ENCODE measurements around the gene TRDN.
"Not testable (repeated sequence)": the region's sequence is repeated elsewhere in the genome, so short reads cannot be mapped to it uniquely, and the experiment has no call there.

TRDN gene

GRCh38 chr6:123589317-123589716 lies 47.4 kb downstream of the TRDN start:
- Histone ChIP-seq H3K9me3 (ENCODE audit: severe bottlenecking) (no peaks in the 10 kb centered on the region), H3K27ac (ENCODE audit: poor library complexity, severe bottlenecking) (no peak overlapping the region), H3K4me3 (ENCODE audit: severe bottlenecking) (no peak overlapping the region), H3K36me3 (ENCODE audit: low read depth) (no peaks in the 10 kb centered on the region), H3K4me1 (ENCODE audit: insufficient read depth, poor library complexity, severe bottlenecking) (no peaks in the 10 kb centered on the region), H3K27me3 (ENCODE audit: insufficient read depth, poor library complexity, severe bottlenecking) (no peaks in the 10 kb centered on the region)
- no peak for TF ChIP-seq CTCF (IDR thresholded peaks at IDR 0.05; ENCODE audit: poor library complexity, severe bottlenecking)
- DNase-seq (ENCODE audit: low spot score) (no peak), ATAC-seq (ENCODE audit: low read depth) (no peak)

- ATAC-seq (ENCODE audit: low read depth) (no peak), DNase-seq (ENCODE audit: low spot score) (no peak)
- Histone ChIP-seq H3K27ac (ENCODE audit: poor library complexity, severe bottlenecking) (no peak overlapping the region), H3K4me1 (ENCODE audit: insufficient read depth, poor library complexity, severe bottlenecking) (no peaks in the 10 kb centered on the region), H3K4me3 (ENCODE audit: severe bottlenecking) (no peak overlapping the region), H3K27me3 (ENCODE audit: insufficient read depth, poor library complexity, severe bottlenecking) (no peaks in the 10 kb centered on the region), H3K36me3 (ENCODE audit: low read depth) (no peaks in the 10 kb centered on the region), H3K9me3 (ENCODE audit: severe bottlenecking) (no peaks in the 10 kb centered on the region)
- TF ChIP-seq CTCF (IDR thresholded peaks at IDR 0.05; ENCODE audit: poor library complexity, severe bottlenecking), result no peak
These were observed 48.2 kb downstream of the TRDN start for GRCh38 chr6:123588546-123588895.

- Histone ChIP-seq H3K4me3 (ENCODE audit: severe bottlenecking) (no peak overlapping the region), H3K27ac (ENCODE audit: poor library complexity, severe bottlenecking) (no peak overlapping the region), H3K4me1 (ENCODE audit: insufficient read depth, poor library complexity, severe bottlenecking) (no peaks in the 10 kb centered on the region), H3K27me3 (ENCODE audit: insufficient read depth, poor library complexity, severe bottlenecking) (no peaks in the 10 kb centered on the region), H3K36me3 (ENCODE audit: low read depth) (no peaks in the 10 kb centered on the region), H3K9me3 (ENCODE audit: severe bottlenecking) (no peaks in the 10 kb centered on the region)
- DNase-seq (ENCODE audit: low spot score) (no peak), ATAC-seq (ENCODE audit: low read depth) (no peak)
- TF ChIP-seq CTCF (IDR thresholded peaks at IDR 0.05; ENCODE audit: poor library complexity, severe bottlenecking), result no peak
These were observed 48.8 kb downstream of the TRDN start for GRCh38 chr6:123587838-123588545.

- H3K4me1 ChIP-seq (ENCODE audit: insufficient read depth, poor library complexity, severe bottlenecking); H3K9me3 ChIP-seq (ENCODE audit: severe bottlenecking); H3K4me3 ChIP-seq (ENCODE audit: severe bottlenecking): not testable (repeated sequence)
These were observed 49.3 kb downstream of the TRDN start for GRCh38 chr6:123587407-123587806.

GRCh38 chr6:123580331-123580730 lies 56.4 kb downstream of the TRDN start:
- ATAC-seq (ENCODE audit: low read depth) (no peak), DNase-seq (ENCODE audit: low spot score) (no peak)
- Histone ChIP-seq H3K36me3 (ENCODE audit: low read depth) (no peaks in the 10 kb centered on the region), H3K4me3 (ENCODE audit: severe bottlenecking) (no peak overlapping the region), H3K27me3 (ENCODE audit: insufficient read depth, poor library complexity, severe bottlenecking) (no peaks in the 10 kb centered on the region), H3K9me3 (ENCODE audit: severe bottlenecking) (no peaks in the 10 kb centered on the region), H3K27ac (ENCODE audit: poor library complexity, severe bottlenecking) (no peak overlapping the region), H3K4me1 (ENCODE audit: insufficient read depth, poor library complexity, severe bottlenecking) (no peaks in the 10 kb centered on the region)
- TF ChIP-seq CTCF (IDR thresholded peaks at IDR 0.05; ENCODE audit: poor library complexity, severe bottlenecking), result no peak

More at GRCh38 chr6:123587407-123587806, 49.3 kb downstream of the TRDN start:
- not testable (repeated sequence) for H3K27ac ChIP-seq (ENCODE audit: poor library complexity, severe bottlenecking); ATAC-seq (ENCODE audit: low read depth); H3K36me3 ChIP-seq (ENCODE audit: low read depth); H3K27me3 ChIP-seq (ENCODE audit: insufficient read depth, poor library complexity, severe bottlenecking); DNase-seq (ENCODE audit: low spot score)
